Stromal cell of bone marrow (primary cell): ENCODE measurements around the gene DDX27.

Experiments used
- DNase-seq: peaks from one replicate; pipeline ENCODE4 v3.0.0-alpha.2; 2012; ENCODE audit warnings: low read depth

Gene DDX27

GRCh38 chr20:49278818-49279676 lies 59.8 kb downstream of the DDX27 start:
- DNase-seq: no peak

GRCh38 chr20:49279677-49280462 lies 60.7 kb downstream of the DDX27 start:
- DNase-seq: no peak

GRCh38 chr20:49280463-49281058 lies 61.3 kb downstream of the DDX27 start:
- no peak for DNase-seq

DNA sequence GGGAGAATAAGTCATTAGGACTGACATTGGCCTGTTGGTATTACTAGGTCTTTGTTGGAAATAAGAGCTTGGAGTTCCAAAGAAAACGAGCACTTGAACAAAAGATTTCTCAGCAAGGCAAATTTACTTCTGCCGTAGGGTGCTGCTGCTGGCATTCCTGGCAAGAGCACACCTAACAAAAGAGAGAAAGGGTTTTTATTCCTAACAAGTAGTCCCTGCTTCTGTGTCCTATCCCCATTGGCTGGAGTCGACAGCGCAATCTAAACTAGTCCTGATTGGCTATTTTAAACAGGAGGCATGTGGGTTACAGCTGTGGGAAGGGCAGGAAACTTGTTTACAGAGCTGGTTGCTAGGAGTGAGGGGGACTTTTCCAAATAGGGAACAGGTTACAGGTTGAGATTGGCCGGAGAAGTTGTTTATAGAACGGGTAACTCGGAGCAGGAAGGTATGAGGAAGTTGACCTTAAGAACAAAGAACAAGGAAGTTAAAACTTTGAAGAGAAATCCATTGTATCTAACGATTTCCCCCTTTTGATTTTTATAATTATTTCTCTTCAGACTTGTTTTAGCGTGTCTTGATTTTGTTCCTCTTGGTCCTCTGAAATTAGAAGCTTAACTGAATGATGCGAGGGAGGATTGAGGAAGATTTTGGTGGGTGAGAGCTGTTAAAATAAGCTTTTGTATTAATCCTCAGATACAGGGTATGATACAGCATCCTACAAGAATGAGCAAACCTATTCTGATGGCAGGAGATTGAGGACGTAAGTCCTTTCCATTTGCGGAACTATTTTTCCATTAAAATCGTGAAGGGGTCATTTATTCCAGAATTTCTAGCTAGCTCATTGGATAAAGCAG lies 62.1 kb downstream of the DDX27 start:
- no peak for DNase-seq

- DNase-seq: no peak
These were observed 62.8 kb downstream of the DDX27 start for GRCh38 chr20:49281913-49282467.

DNA sequence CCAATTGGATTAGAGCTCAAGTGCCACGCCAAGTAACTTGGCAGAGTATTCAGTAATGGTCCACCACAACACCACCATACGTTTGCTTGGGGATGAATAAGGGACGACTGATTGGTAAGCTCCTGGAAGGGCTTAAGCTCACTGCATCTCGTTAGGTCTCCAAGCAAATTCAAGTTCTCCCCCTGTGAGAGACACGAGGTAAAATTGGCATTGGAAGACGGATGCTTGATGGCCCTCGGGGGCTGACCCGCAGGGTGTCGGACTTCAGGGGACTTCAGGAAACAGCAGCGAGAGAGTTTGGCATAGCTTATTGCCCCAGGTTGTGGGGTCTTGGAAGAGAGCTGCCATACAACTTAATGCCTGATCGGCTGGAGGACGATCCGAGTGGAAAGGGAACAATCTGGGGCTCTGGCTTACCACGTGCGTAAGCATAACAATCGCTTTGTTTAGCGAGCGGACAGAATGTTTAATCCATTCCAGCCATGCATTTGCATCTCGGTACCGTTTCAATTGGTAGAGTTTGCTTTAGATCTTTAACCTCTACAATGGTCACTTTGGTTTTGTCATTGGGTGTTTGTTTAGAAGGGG lies 63.5 kb downstream of the DDX27 start:
- no peak for DNase-seq

GRCh38 chr20:49283176-49283702 lies 64.0 kb downstream of the DDX27 start:
- no peak for DNase-seq

GRCh38 chr20:49283703-49284625 lies 64.7 kb downstream of the DDX27 start:
- no peak for DNase-seq

DNA sequence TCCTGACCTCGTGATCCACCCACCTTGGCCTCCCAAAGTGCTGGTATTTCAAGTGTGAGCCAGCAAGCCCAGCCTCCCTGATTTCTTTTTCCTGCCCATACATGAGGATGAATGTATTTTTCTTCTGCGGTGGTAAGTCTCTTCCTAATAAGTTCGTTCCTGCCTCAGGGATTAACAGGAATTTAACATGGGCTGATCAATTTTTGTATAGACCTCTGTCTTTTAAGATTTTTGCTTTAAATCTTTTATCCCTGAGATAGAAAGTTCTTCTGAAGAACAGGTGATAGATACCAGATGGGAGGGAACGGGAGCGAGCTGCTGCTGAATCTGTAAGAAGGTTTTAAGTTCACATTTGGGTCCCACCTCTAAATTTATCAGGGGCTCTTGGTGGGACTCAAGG lies 65.6 kb downstream of the DDX27 start:
- DNase-seq: no peak

DNA sequence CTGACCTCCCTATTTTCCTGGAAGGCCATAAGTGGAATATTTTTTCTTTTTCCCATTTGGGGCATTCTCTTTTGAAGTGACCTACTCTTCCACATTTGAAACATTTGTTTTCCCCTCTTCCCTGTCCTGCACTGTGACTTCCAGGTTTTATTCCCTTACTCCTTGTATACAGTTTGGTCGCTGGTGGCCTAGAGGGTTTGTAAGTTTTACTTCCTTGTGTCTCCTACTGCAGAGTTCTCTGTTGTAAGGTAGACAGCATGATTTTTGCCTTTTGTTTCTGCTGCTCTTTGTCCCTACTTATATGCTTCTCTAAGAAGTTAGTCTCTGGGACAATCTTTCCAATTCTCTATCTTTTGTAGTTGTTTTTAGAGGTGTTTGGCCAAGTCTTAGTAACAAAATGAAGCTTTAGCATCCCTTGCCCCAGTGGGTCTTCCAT lies 66.0 kb downstream of the DDX27 start:
- no peak for DNase-seq

DNA sequence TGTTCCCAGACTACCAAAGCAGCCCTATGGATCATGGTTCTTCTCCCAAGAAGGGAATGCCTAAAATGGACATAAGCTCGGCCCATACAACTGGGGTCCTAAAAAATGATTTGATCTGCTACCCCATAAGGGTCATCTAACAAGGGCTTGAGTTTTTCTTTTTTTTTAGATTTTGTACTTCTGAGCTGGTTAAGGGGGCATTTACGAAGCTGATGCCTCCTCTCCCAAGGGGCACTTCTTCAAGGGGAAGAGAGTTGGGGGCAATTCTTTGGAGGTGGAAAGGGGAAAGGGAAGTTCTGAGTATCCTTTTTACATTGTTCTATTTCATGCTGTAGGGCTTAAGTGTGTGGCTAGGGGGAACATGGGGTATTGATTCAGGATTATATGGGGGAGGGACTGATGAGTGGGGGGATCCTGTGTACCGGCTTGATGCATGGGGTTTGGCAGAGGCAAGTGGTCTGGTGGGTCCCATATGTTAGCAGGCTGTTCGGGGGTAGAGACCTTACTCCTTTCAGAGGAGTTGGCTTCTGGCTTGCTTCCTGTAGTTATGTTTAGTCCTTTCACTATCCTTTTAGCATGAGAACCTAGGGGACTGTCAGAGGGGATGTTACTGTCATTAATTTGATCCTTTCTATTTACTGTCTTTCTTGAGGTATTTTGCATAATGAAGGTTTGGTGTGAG lies 66.7 kb downstream of the DDX27 start:
- DNase-seq: no peak

GRCh38 chr20:49286689-49287551 lies 67.7 kb downstream of the DDX27 start:
- no peak for DNase-seq

- DNase-seq: no peak
These were observed 68.5 kb downstream of the DDX27 start for GRCh38 chr20:49287555-49288249.

DNA sequence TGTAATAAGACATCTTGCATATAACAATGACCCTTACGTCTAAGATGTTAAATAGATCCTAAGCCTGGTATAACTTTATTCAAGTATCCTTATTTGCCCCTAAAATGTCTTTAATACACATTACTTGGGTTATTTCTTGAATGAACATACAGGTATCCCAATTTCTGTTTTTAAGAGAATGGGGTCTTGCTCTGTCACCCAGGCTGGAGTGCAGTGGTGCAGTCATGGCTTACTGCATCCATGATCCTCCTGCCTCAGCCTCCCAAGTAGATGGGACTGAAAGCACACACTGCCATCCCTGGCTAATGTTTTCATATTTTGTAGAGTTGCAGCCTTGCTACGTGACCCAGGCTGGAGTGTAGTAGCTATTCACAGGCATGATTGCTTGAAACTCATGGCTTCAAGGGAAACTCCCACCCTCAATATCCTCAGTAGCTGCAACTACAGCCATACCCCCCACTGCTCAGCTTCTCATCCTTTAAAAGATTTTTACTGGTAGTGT lies 69.1 kb downstream of the DDX27 start:
- no peak for DNase-seq

DNA sequence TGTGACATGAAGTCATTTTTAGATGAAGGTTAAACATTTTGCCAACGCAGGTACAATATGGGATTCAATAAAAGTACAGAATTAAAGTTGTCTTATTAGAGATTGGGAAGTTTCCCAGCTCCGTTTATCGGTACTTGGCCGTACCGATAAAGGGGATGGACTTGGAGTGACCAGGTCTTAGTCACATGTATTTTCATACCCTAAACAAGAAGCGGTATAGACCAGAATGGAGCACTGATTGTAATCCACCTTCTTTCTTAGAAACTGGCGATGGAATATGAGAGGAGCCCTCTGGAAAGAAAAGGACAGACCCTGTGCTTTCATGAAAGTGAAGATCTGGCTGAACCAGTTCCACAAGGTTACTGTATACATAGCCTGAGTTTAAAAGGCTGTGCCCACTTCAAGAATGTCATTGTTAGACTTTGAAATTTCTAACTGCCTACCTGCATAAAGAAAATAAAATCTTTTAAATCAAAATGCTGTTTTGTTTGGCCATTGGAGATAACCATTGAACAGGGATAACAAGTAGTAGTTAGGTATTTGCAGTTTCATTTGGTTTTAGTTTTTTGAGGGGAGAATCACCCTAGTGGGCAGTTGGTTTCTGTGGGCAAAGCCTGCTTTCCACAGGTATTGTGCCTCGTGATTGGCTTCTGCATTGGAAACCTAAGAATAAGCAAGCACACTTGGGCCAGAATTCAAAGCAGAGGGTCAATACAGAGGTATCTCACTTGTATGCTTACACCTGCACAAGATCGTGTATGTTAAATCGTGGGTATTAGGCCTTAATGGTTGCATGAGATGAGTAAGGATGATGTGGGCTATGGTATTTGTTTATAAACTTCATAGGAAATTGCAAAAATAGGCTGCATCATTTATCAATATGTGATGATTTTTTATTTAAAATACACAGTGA lies 69.8 kb downstream of the DDX27 start:
- no peak for DNase-seq

DNA sequence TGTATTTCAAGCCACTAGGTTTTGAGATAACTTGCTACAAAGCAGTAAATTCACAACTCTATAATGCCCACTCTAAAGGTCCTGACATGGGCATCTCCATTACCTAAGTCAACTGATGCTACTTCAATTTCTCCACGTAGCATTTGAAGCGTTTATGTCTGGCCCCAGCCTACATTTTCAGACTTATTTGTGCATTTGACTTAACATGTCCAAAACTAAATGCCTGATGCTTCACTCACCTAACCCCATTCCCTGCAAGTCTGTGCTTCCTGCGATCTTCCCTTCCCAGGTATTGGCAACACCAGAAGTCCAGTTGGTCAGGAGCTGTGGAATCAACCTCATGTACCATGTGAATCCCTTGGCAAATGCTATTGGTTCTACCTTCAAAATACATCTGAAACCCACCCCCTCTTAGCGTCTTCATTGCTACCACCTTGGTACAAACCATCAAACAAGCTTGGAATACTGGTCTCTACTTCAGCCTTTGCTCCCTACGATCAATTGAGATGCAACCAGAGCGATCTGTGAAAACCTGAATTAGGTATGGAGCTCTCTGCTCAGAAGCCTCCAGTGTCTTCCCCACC lies 71.5 kb downstream of the DDX27 start:
- no peak for DNase-seq
